D721Med (cell line): ENCODE results near the gene MRPS30.
"Not testable (repeated sequence)": the region's sequence is repeated elsewhere in the genome, so short reads cannot be mapped to it uniquely, and the experiment has no call there.

Source experiments
- DNase-seq: peaks from one replicate; pipeline ENCODE4 v3.0.0; 2011; ENCODE audit warnings: low spot score; ENCODE audit not compliant: insufficient read length
- FAIRE-seq: peaks from 2 replicates; lab custom pipeline; 2011; peaks lifted over from hg19 to GRCh38; lab: Jason Lieb, UNC
- TF ChIP-seq, protein P1 (sequence below): IDR thresholded peaks from 2 replicates; pipeline ENCODE4 v1.5.1; 2012; ENCODE audit warnings: mild to moderate bottlenecking, control low read depth; ENCODE audit not compliant: insufficient read depth; ENCODE audit errors: missing control alignments

Gene MRPS30

GRCh38 chr5:44783634-44784315 is 25.0 kb upstream of the MRPS30 start:
- DNase-seq = no peak
- TF ChIP-seq, protein P1, sequence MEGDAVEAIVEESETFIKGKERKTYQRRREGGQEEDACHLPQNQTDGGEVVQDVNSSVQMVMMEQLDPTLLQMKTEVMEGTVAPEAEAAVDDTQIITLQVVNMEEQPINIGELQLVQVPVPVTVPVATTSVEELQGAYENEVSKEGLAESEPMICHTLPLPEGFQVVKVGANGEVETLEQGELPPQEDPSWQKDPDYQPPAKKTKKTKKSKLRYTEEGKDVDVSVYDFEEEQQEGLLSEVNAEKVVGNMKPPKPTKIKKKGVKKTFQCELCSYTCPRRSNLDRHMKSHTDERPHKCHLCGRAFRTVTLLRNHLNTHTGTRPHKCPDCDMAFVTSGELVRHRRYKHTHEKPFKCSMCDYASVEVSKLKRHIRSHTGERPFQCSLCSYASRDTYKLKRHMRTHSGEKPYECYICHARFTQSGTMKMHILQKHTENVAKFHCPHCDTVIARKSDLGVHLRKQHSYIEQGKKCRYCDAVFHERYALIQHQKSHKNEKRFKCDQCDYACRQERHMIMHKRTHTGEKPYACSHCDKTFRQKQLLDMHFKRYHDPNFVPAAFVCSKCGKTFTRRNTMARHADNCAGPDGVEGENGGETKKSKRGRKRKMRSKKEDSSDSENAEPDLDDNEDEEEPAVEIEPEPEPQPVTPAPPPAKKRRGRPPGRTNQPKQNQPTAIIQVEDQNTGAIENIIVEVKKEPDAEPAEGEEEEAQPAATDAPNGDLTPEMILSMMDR = no peak
- no peak for FAIRE-seq

DNA sequence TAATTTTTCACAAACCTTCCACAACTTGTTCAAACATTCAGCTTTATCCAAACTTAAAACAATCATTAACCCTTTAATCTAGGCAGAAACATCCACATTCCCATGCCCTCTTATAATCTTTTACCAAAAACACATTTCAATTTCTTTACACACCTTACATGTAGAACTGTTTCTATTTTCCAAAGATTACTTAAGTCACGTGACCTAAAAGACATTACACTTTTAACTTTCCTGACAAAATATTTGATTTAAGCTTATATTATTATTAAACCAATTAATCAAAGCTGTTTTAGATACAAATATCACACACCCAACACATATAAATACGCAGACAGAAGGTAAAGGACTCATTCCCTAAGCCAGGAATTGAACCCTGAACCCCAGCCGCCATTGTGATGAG is 21.0 kb upstream of the MRPS30 start:
- DNase-seq = no peak
- peak; percentile 21 for FAIRE-seq
- TF ChIP-seq, protein P1 = no peak

GRCh38 chr5:44789372-44789995 is 19.3 kb upstream of the MRPS30 start:
- DNase-seq, FAIRE-seq: not testable (repeated sequence)

- not testable (repeated sequence) for DNase-seq, FAIRE-seq
Observed at GRCh38 chr5:44792031-44792673, 16.6 kb upstream of the MRPS30 start.

DNA sequence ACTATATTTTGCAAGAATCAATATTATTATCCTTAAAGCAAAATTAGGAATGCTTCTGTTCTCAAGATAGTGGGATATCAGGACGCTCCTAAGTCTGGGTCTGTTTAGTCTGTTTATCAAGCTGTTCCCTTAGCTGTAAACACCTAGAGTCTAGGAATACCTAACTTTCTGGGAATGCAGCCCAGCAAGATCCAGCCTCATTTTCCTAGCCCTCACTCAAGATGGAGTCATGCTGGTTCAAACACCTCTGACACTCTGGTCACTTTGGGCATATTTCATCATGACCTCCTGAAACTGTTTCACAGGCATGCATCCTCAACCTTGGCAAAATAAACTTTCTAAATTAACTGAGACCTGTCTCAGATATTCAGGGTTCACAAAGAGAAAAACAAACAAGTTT is 14.4 kb upstream of the MRPS30 start:
- FAIRE-seq (no peak), DNase-seq (no peak)
- TF ChIP-seq, protein P1 = no peak

- no peak for FAIRE-seq
- no peak for DNase-seq
Observed at GRCh38 chr5:44795496-44795895, 13.3 kb upstream of the MRPS30 start.

GRCh38 chr5:44797841-44798240 is 10.9 kb upstream of the MRPS30 start:
- FAIRE-seq (no peak), DNase-seq (no peak)
- TF ChIP-seq, protein P1 = no peak

More at GRCh38 chr5:44795496-44795895, 13.3 kb upstream of the MRPS30 start:
- TF ChIP-seq, protein P1 = no peak

GRCh38 chr5:44801992-44802391 is 6.8 kb upstream of the MRPS30 start:
- TF ChIP-seq, protein P1 = no peak
- DNase-seq = no peak
- peak; percentile 11 for FAIRE-seq
